ENCODE results near the gene ADGRF3. TPM values are rescaled to one million over a fixed set of nuclear protein-coding genes. Genes with fewer than 3 reads are reported as not detected.

ADGRF3 gene
- total and polyA plus RNA-seq, 2 of the 8 experiments (the other 6 are each of a cell fraction or from before 2014, with no cell fraction given) = 0.54 to 0.69 TPM

GRCh38 chr2:26336719-26337118, 9.9 kb downstream of the ADGRF3 start:
- H2BK20ac ChIP-seq (ENCODE audit: low read length) = no peak overlapping the region
- no peak overlapping the region for H3K4me3 ChIP-seq (ENCODE audit: extremely low read depth in 1 of 4, insufficient read depth in 2 of 4, low read depth in 3 of 4, low read length in 4 of 4)
- no peak overlapping the region for H3K18ac ChIP-seq (ENCODE audit: extremely low read depth, low read length)
- no peak overlapping the region for H2BK12ac ChIP-seq (ENCODE audit: low read depth, low read length)
- no peak overlapping the region for H3K9ac ChIP-seq (replicated peaks in 1 of 4; ENCODE audit: extremely low read depth in 1 of 4, low read depth in 3 of 4, low read length in 3 of 4)
- DNase-seq (ENCODE audit: low read depth in 1 of 2, low spot score in 2 of 2) (no peak), FAIRE-seq (no peak)
- H3K79me2 ChIP-seq (ENCODE audit: control insufficient read depth in 1 of 2, insufficient read depth in 2 of 2, low read length in 2 of 2) = no peaks in the 10 kb centered on the region
- H3K4me1 ChIP-seq (replicated peaks in 1 of 4; ENCODE audit: control insufficient read depth in 3 of 4, insufficient read depth in 4 of 4, low read length in 3 of 4) = peaks cover 0 to 2% (median 0%) of the 10 kb centered on the region in 4 experiments; a peak in 2 of 7 replicates
- H3K4me2 ChIP-seq (ENCODE audit: insufficient read depth in 1 of 2, low read depth in 2 of 2, low read length in 2 of 2) = no peak overlapping the region
- POLR2A ChIA-PET (ENCODE audit: partially characterized antibody) = interaction anchor here (1.7 kb wide), 1 partner anchor 9 kb away, joined by 6 read pairs; the partner anchor contains the start of gene SELENOI
- no peak overlapping the region for H3K23ac ChIP-seq (ENCODE audit: insufficient read length)
- 93% methylated on average over 2 of the region's 2 CpGs; no CpG with 5 or more reads in 1 of the 2 experiments for WGBS, 2 experiments (ENCODE audit: extremely low coverage in 1 of 2, insufficient coverage in 1 of 2, insufficient read length in 1 of 2, insufficient replicate concordance in 2 of 2, low coverage in 1 of 2, low lambda C conversion rate in 2 of 2, missing lambda C conversion rate in 1 of 2)
- no peak overlapping the region for H3K4ac ChIP-seq (replicated peaks; ENCODE audit: insufficient read length, low read depth, low read length)
- no peak overlapping the region for H3K27ac ChIP-seq (ENCODE audit: low read depth, low read length)
- no peak overlapping the region for H4K91ac ChIP-seq (replicated peaks; ENCODE audit: insufficient read length, low read length)
- H4K8ac ChIP-seq (ENCODE audit: extremely low read depth, insufficient read depth, low read length) = no peak overlapping the region
- no peaks in the 10 kb centered on the region for H3K27me3 ChIP-seq (replicated peaks in 1 of 4; ENCODE audit: control insufficient read depth in 3 of 4, extremely low read depth in 1 of 4, insufficient read depth in 3 of 4, low read length in 3 of 4)
- no peak overlapping the region for H2BK15ac ChIP-seq (ENCODE audit: low read length)
- no peak overlapping the region for H2BK5ac ChIP-seq (ENCODE audit: low read depth, low read length)
- H4K5ac ChIP-seq (ENCODE audit: insufficient read length, low read depth, low read length) = no peak overlapping the region
- no peaks in the 10 kb centered on the region for H3K36me3 ChIP-seq (ENCODE audit: control insufficient read depth in 2 of 4, insufficient read depth in 4 of 4, low read length in 3 of 4)
- no peaks in the 10 kb centered on the region for H4K20me1 ChIP-seq (replicated peaks in 1 of 2; ENCODE audit: control insufficient read depth in 1 of 2, insufficient read depth in 2 of 2, low read length in 2 of 2)
- no peak overlapping the region for H3K56ac ChIP-seq (replicated peaks; ENCODE audit: insufficient read length, low read depth, low read length)
- no peak overlapping the region for H2AK5ac ChIP-seq (ENCODE audit: low read depth, low read length)
- no peaks in the 10 kb centered on the region for H3K79me1 ChIP-seq (ENCODE audit: low read depth, low read length)
- H2BK120ac ChIP-seq (replicated peaks; ENCODE audit: low read depth, low read length) = no peak overlapping the region
- H3K14ac ChIP-seq (ENCODE audit: insufficient read length) = no peak overlapping the region
- H2AFZ ChIP-seq (ENCODE audit: low read length) = no peak overlapping the region
- peaks cover 2% of the 10 kb centered on the region; the same call in 1 of the 2 replicates for H3K23me2 ChIP-seq (ENCODE audit: low read depth, low read length)
- CTCF ChIA-PET (ENCODE audit: partially characterized antibody) = interaction anchor here (1.3 to 1.5 kb wide), 2 partner anchors 21 to 133 kb away, joined by 4 read pairs; no protein-coding TSS in a partner anchor
- no peaks in the 10 kb centered on the region for H3K9me3 ChIP-seq (ENCODE audit: insufficient read depth in 2 of 2, low read depth in 1 of 2, low read length in 1 of 2)
- TF ChIP-seq ATF2 (IDR thresholded peaks at IDR 0.05; ENCODE audit: low read length) (no peak), POU5F1 (IDR thresholded peaks at IDR 0.05; ENCODE audit: low read depth, low read length) (no peak), TEAD4 (IDR thresholded peaks at IDR 0.05; ENCODE audit: low read depth, low read length) (no peak), SAP30 (IDR thresholded peaks at IDR 0.05; ENCODE audit: insufficient read depth, insufficient replicate concordance, low read length) (no peak), SP4 (IDR thresholded peaks at IDR 0.05; ENCODE audit: low read length) (no peak), BACH1 (IDR thresholded peaks at IDR 0.05; ENCODE audit: low read length) (no peak), EZH2 (IDR thresholded peaks at IDR 0.05; ENCODE audit: low read depth, low read length, severe bottlenecking) (no peak), RXRA (IDR thresholded peaks at IDR 0.05; ENCODE audit: insufficient read depth, low read depth, low read length) (no peak), CBX5 (IDR thresholded peaks at IDR 0.05; ENCODE audit: low read depth, low read length) (no peak), NANOG (IDR thresholded peaks at IDR 0.05; ENCODE audit: insufficient read depth, low read depth, low read length, poor library complexity, severe bottlenecking) (no peak), FOSL1 (IDR thresholded peaks at IDR 0.05; ENCODE audit: insufficient read depth, low read depth, low read length) (no peak), SP2 (IDR thresholded peaks at IDR 0.05; ENCODE audit: low read length) (no peak)
